HG02840 (cell line): ENCODE data around the gene TMEM120A.

Experiments used
- ATAC-seq: cut with Tn5 transposase; IDR thresholded peaks from one replicate; pipeline ENCODE4 v1.9.1; 2021; ENCODE audit warnings: mild to moderate bottlenecking, moderate library complexity, moderate number of reproducible peaks; ENCODE audit not compliant: unreplicated experiment, low FRiP score

The TMEM120A gene

GRCh38 chr7:75982306-75983064 is 11.9 kb downstream of the TMEM120A start:
- no peak for ATAC-seq

GRCh38 chr7:75981453-75982305 is 12.7 kb downstream of the TMEM120A start:
- ATAC-seq, result no peak

DNA sequence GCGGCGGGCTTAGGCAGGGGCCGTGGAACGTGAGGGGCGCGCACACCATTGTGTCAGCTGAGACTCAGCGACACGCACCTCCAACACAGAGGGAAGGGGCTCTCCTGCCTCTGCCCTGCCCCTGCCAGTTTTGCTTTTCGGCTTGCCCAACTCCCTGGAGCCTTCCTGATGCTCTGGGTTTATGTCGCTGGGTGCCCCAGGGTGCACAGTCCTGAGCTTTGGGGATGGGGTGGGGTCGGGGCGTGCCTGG is 13.3 kb downstream of the TMEM120A start:
- no peak for ATAC-seq

DNA sequence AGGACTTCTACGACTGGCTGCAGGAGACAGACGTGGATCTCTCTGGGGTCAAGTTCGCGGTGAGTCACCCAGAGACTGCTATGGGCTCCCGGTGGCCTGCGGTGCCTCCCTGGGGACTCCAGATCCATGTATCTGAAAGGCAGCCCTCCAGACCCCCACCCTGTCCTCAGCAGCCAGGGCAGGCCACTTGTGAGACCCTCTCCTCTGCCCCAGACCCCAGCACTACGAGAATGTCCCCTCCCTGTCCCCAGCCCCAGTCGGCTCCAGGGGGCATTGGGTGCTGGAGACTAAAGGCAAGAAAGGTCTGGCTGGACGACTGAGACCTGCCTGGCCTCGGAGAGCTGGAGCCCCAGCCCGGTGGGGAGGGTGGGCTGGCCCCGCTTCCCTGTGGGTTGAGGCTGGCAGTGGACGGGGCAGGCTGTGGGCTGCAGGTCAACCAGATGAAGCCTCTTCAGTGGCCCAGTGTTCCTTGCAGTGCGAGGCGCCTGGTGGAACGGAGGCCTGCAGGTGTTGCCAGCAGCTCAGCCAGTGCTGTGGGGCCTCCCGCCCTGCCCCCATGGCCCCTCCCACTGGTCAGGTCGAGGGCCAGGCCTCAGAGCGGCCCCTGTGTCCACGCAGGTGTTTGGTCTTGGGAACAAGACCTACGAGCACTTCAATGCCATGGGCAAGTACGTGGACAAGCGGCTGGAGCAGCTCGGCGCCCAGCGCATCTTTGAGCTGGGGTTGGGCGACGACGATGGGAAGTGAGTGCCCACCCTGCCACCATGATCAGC is 13.8 kb downstream of the TMEM120A start:
- no peak for ATAC-seq

- ATAC-seq, result no peak
Measured at GRCh38 chr7:75979759-75980429, 14.5 kb downstream of the TMEM120A start.

DNA sequence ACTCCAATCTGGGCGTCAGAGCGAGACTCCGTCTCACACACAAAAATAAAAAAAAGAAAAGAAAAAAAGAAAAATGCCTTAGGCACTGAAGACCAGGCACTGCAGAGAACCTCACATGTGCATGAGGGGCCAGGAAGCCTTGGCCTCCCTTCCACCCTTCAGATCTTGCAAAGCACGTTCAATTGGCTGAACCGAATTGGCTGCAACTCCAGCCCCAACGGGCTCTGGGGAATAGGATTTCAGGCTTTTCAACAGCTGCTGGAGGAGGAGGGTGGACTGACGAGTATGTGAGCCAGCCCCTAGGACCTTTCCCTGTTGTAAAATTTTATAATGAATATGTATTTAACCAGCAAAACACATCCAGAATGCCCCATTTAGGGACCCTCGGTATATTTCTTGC is 16.7 kb downstream of the TMEM120A start:
- no peak for ATAC-seq

DNA sequence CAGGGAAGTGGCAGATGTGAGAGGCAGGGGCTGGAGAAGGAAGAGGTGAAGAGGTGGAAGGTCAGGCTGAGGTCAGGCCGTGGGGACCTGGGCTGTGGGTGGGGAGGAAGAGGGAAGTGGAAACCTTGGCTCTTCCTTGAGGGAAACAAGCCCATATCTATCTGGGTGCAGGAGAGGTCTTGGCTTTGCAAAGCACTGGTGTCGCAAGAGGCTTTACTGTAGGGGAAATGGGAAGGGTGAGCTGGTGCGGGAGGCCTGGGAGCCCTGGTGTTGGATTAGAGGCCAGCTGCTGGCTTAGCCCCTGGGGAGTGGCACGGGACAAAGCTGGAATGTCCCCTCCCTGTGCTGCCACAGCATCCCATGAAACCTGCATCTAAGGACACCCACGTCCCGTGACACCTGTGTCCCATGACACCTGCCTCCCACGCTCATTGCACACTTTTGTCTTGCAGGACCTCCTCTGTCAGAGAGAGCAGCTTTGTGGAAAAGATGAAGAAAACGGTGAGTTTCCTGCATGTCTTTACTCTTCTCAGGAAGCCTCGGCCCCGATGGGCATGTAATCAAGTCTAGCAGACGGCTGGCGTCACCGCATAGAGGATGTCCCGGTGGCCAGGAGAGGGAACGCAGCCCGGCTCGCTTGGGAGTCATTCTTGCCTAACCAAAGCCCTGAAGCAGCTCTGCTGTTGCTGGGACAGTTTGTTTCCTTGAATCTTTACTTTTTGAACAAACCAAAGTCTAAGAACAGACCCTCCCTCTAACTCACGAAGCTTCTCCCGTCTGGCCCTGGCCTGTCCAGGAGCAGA is 22.2 kb downstream of the TMEM120A start:
- no peak for ATAC-seq

- no peak for ATAC-seq
Measured at GRCh38 chr7:75971309-75971960, 23.0 kb downstream of the TMEM120A start.

DNA sequence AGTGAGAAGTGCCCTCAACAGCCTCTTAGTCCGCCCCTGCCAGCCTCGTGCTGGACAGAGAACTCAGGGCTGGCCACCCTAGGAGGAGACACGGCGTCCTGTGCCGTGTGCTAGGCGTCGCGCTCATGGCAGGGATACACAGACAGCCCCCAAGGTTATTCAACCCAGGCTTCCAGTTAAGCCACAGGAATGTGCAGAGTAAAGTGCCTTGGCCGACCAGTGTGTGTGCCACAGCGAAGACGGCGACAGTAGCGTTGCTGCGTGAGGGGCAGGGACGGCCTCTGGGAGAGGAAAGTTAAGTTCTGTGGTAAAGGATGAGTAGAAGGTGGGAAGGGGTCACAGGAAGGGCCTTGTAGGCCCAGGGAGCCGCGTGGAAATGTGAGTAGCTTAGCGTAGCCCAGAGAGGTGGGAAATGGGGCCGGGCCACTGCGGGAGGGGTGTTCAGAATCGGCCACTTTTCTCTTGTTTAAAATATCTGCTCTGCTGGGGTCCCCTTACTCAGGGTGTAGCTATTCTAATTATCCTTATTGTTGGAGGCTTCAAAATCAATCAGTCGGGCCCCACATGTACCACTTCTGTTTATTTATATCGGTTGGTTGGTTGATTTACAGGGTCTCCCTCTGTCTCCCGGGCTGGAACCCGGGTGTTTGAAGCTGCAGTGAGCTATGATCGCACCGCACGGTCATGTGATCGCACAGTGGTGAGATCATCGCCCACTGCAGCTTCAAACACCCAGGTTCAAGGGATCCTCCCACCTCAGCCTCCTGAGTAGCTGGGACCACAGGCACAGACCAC is 24.5 kb downstream of the TMEM120A start:
- ATAC-seq, result no peak

GRCh38 chr7:75969182-75969581 is 25.2 kb downstream of the TMEM120A start:
- ATAC-seq, result no peak

GRCh38 chr7:75968561-75969001 is 25.8 kb downstream of the TMEM120A start:
- ATAC-seq, result no peak

DNA sequence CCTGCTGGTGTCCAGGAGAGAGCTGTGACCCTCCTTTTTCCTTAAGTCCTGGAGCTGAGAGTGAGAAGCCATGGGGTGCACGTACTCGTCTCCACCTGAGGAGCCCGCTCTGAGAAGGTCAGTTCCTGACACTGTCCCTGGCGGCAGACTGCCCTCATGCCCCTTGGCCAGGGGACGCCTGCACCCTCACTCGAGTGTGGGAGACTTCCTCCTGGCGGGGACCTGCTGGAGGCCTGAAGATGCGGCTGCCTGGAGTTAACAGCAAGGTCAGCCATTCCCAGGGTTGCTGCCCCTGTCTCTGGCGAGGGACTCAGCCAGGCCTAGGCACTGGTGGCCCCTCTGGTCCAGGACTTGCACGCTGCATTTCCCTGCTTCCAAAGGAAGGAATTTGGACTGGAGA is 26.4 kb downstream of the TMEM120A start:
- no peak for ATAC-seq

DNA sequence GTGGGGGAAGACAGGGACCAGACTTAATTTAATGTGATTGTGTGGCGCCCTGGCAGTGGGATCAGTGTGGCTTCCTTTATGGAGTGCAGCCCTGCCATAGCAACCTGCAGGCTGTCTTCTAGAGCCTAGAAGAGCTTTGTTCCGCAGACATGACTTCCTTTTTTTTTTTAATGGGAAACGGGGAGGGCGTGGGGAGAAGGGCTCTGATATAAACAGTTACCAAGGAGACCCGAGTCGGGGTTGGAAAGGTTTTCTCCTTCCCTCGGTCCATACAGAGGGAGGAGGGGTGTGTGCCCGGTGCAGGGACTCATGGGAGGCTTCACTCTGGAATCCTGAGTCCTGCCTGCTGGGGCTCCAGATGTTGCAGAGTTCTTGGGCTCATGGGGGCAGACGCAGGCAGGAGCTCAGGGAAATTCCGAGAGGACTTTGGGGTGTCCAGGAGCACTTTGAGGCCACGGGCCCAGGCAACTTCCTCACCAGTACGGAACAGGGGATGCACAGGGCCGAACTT is 26.9 kb downstream of the TMEM120A start:
- ATAC-seq, result no peak

DNA sequence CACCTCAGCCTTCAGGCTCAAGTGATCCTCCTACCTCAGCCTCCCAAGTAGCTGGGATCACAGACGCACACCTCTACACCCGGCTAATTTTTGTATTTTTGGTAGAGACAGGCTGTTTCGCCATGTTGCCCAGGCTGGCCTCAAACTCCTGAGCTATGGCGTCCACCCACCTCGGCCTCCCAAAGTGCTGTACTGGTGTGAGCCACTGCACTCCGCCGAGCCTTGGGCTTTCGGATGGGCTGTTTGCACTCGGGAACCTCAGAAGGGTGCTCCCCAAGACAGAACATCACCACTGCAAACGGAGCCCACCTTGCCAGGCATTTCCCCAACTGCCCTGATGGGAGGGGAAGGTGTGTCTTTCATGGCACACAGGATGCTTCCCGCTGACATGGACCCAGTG is 27.3 kb downstream of the TMEM120A start:
- ATAC-seq, result no peak

- ATAC-seq, result no peak
Measured at GRCh38 chr7:75966190-75966961, 28.0 kb downstream of the TMEM120A start.

DNA sequence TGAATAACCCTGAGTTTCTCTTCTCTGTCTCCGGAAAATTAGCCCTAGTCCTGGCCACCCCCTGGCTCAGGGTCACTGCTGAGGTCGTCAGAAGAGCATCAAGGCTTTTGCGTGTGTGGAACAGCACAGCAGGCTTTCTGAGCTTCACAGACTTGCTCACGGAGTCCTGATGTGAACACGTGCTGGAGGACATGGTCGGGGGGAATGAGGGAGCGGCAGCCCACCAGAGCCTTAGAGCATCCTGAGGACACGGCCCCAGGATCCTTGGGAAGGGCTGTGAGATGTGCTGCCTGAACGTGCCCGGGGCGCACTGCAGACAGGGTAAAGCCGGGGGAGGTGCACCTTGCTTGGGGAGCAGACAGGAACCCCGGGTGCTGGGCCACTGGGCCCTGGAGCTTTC is 28.8 kb downstream of the TMEM120A start:
- no peak for ATAC-seq

- ATAC-seq, result no peak
Measured at GRCh38 chr7:75963381-75963995, 30.9 kb downstream of the TMEM120A start.
